GM12878 (cell line): ENCODE measurements around the gene MAP2K1. TPM values are rescaled to one million over a fixed set of nuclear protein-coding genes. Genes with fewer than 3 reads are reported as not detected.

ENCODE experiments used
- ATAC-seq: fragments of 200-7000 bp; cut with Tn5 transposase; 3 replicates; pipeline ENCODE4 v1.9.1; 2020; ENCODE audit warnings: mild to moderate bottlenecking, moderate library complexity
- BruUV-seq: library from RNA; stranded (reverse); fragments of 400-500 nt; replicated peaks from 2 replicates; lab custom pipeline; 2021; lab: Mats Ljungman, UMichigan
- CTCF ChIA-PET: fragments of 300-600 bp; sonication (Branson Sonifier 250); formaldehyde crosslinking; extraction: SDS; loops from one replicate; lab custom pipeline; 2021; ENCODE audit warnings: inconsistent platforms; lab: Yijun Ruan, JAX
- POLR2A ChIA-PET: fragments of 350-600 bp; formaldehyde crosslinking; extraction: SDS; loops from one replicate; lab custom pipeline; 2021; ENCODE audit warnings: inconsistent platforms; lab: Charles Lee
- RAD21 ChIA-PET: fragments of 300-600 bp; sonication (Branson Sonifier 250); formaldehyde crosslinking; loops from one replicate; lab custom pipeline; 2023; ENCODE audit warnings: antibody characterized with exemption; ENCODE audit not compliant: unreplicated experiment; lab: Charles Lee
- SMC1A ChIA-PET: fragments of 300-600 bp; sonication (Branson Sonifier 250); formaldehyde crosslinking; loops from one replicate; lab custom pipeline; 2023; ENCODE audit not compliant: unreplicated experiment, uncharacterized antibody; lab: Charles Lee
- DNase-seq: peaks from one replicate; pipeline ENCODE4 v3.0.0-alpha.2; 2011; ENCODE audit warnings: low read depth, low spot score
- FAIRE-seq: peaks from 3 replicates; lab custom pipeline; 2011; peaks lifted over from hg19 to GRCh38; lab: Jason Lieb, UNC
- H2AFZ ChIP-seq: 2 replicates; pipeline ENCODE4 v1.6.0; 2011; ENCODE audit warnings: low read depth, low read length, control low read depth; ENCODE audit not compliant: control insufficient read depth
- H3K27ac ChIP-seq: 2 replicates; pipeline ENCODE4 v1.5.1; 2011; ENCODE audit warnings: control low read depth; ENCODE audit not compliant: control insufficient read depth, insufficient read depth
- H3K27me3 ChIP-seq, 2 experiments: replicated peaks in 1 of 2; 2 replicates each; pipeline versions ENCODE4 v1.6.0 to v1.6.1; 2011; ENCODE audit warnings: low read length in 1 of 2; ENCODE audit not compliant: control insufficient read depth in 2 of 2, insufficient read depth in 2 of 2
- H3K36me3 ChIP-seq, 2 experiments: 2 replicates each; pipeline ENCODE4 v1.5.1; 2011; ENCODE audit warnings: low read length in 1 of 2; ENCODE audit not compliant: control insufficient read depth in 2 of 2, insufficient read depth in 2 of 2
- H3K4me1 ChIP-seq: 2 replicates; pipeline ENCODE4 v1.6.1; 2011; ENCODE audit warnings: mild to moderate bottlenecking, low read length, moderate library complexity, mixed read lengths; ENCODE audit not compliant: control insufficient read depth, insufficient read depth
- H3K4me2 ChIP-seq: 2 replicates; pipeline ENCODE4 v1.6.0; 2011; ENCODE audit warnings: control low read depth; ENCODE audit not compliant: control insufficient read depth, insufficient read depth
- H3K4me3 ChIP-seq: fragments of 200-600 bp; sonication (generic); 2 replicates; pipeline ENCODE4 v1.5.1; 2016
- H3K79me2 ChIP-seq: 2 replicates; pipeline ENCODE4 v1.6.0; 2011; ENCODE audit warnings: low read length; ENCODE audit not compliant: control insufficient read depth, insufficient read depth
- H3K9ac ChIP-seq: 2 replicates; pipeline ENCODE4 v1.8.0; 2011; ENCODE audit warnings: low read length, control low read depth, mixed read lengths; ENCODE audit not compliant: control insufficient read depth, insufficient read depth
- H3K9me3 ChIP-seq: replicated peaks from 3 replicates; pipeline ENCODE4 v1.5.1; 2011; ENCODE audit warnings: mild to moderate bottlenecking, low read length; ENCODE audit not compliant: control insufficient read depth, insufficient read depth
- H4K20me1 ChIP-seq: 2 replicates; pipeline ENCODE4 v1.6.0; 2011; ENCODE audit not compliant: control insufficient read depth, insufficient read depth
- BACH1 ChIP-seq: fragments of 450-650 bp; IDR thresholded peaks from 2 replicates; pipeline ENCODE4 v1.6.1; 2017; ENCODE audit warnings: mild to moderate bottlenecking, borderline replicate concordance
- CBX3 ChIP-seq: fragments of 200-600 bp; sonication (generic); IDR thresholded peaks from 2 replicates; pipeline ENCODE4 v1.6.1; 2016; ENCODE audit warnings: low read depth, borderline replicate concordance
- EED ChIP-seq: sonication (generic); IDR thresholded peaks from 2 replicates; pipeline ENCODE4 v1.6.1; 2016; ENCODE audit warnings: antibody characterized with exemption, low read depth
- ESRRA ChIP-seq: IDR thresholded peaks from 2 replicates; pipeline ENCODE4 v1.6.1; 2012; ENCODE audit warnings: mild to moderate bottlenecking, low read length, improper control_type of control experiment
- FOS ChIP-seq: IDR thresholded peaks from 3 replicates; pipeline ENCODE4 v1.6.1; 2011; ENCODE audit warnings: borderline replicate concordance; ENCODE audit not compliant: insufficient read length; ENCODE audit errors: extremely low read depth
- NFXL1 ChIP-seq: fragments of 450-650 bp; IDR thresholded peaks from 2 replicates; pipeline ENCODE4 v1.6.1; 2017; ENCODE audit warnings: antibody characterized with exemption, mild to moderate bottlenecking, borderline replicate concordance
- RB1 ChIP-seq: fragments of 450-650 bp; formaldehyde crosslinking; IDR thresholded peaks from 2 replicates; pipeline ENCODE4 v1.6.1; 2017; ENCODE audit warnings: mild to moderate bottlenecking, borderline replicate concordance
- SREBF1 ChIP-seq: IDR thresholded peaks from 2 replicates; pipeline ENCODE4 v1.6.1; 2012; ENCODE audit warnings: mild to moderate bottlenecking, low read length
- SRF ChIP-seq, 2 experiments: IDR thresholded peaks; 2 replicates each; pipeline ENCODE4 v1.6.1; 2011; ENCODE audit warnings: low read depth in 2 of 2, low read length in 2 of 2, mild to moderate bottlenecking in 1 of 2, moderate library complexity in 1 of 2
- STAT3 ChIP-seq: IDR thresholded peaks from 2 replicates; pipeline ENCODE4 v1.6.1; 2011; ENCODE audit warnings: low read depth, low read length, improper control_type of control experiment
- TCF12 ChIP-seq: IDR thresholded peaks from 2 replicates; pipeline ENCODE4 v1.6.1; 2011; ENCODE audit warnings: low read depth, mild to moderate bottlenecking, low read length
- YBX1 ChIP-seq: fragments of 450-650 bp; IDR thresholded peaks from 2 replicates; pipeline ENCODE4 v1.6.1; 2016; ENCODE audit warnings: antibody characterized with exemption
- WGBS: methylation state at CpG from one replicate; pipeline ENCODE4 v1.1.6; 2016; ENCODE audit warnings: low lambda C conversion rate; ENCODE audit not compliant: insufficient replicate concordance, insufficient coverage; ENCODE audit errors: missing lambda C conversion rate; 5-methylcytosine and 5-hydroxymethylcytosine counted together
- in situ Hi-C: fragments of 300-500 bp; cut with MboI; formaldehyde crosslinking; loops from 9 replicates; pipeline ENCODE4 v1.14.3; 2018; ENCODE audit warnings: mixed read lengths
- intact Hi-C: fragments of 100-400 bp; cut with micrococcal nuclease; formaldehyde crosslinking; loops from one replicate; pipeline ENCODE4 v1.14.2; 2022; ENCODE audit not compliant: unreplicated experiment
- polyA plus RNA-seq, 11 experiments: library from polyadenylated mRNA; depleted of rRNA in 4 of 11; unstranded in 6 of 11; stranded (reverse) in 5 of 11; fragments of >200 nt; fragmentation: Nextera tagmentation in 4 of 11; fragmentation: Illumina TruSeq in 1 of 11; extraction: Ambion mirVana in 4 of 11; extraction: Trizol in 1 of 11; gene quantifications; 1 replicate in 1 of 11; 2 replicates in 10 of 11; pipeline versions ENCODE4 v1.2.1 to v1.2.3, GENCODE V29; 2011 to 2016; ENCODE audit warnings: inconsistent platforms in 2 of 11, missing spikeins in 2 of 11, low read depth in 1 of 11
- total RNA-seq, 4 experiments: library from RNA; depleted of rRNA in 3 of 4; stranded (reverse); fragments of >200 nt in 3 of 4; fragmentation: Illumina TruSeq in 1 of 4; extraction: Trizol in 1 of 4; gene quantifications; 2 replicates each; pipeline versions ENCODE4 v1.2.1 to v1.2.3, GENCODE V29; 2013 to 2021
- TF ChIP-seq, protein P1 (sequence below): fragments of 150-350 bp; IDR thresholded peaks from 2 replicates; pipeline ENCODE4 v1.6.1; 2016; ENCODE audit warnings: low read depth, low read length
- TF ChIP-seq, protein P2 (sequence below): IDR thresholded peaks from 2 replicates; pipeline ENCODE4 v1.6.1; 2011; ENCODE audit warnings: borderline replicate concordance, low read depth, mild to moderate bottlenecking, moderate library complexity, mixed read lengths, low read length; ENCODE audit not compliant: insufficient read depth; ENCODE audit errors: extremely low read length

The MAP2K1 gene
- total and polyA plus RNA-seq, 10 of the 15 experiments (the other 5 are each of a cell fraction or from before 2014, with no cell fraction given) = 11.2 to 112 (median 56.6) TPM

DNA sequence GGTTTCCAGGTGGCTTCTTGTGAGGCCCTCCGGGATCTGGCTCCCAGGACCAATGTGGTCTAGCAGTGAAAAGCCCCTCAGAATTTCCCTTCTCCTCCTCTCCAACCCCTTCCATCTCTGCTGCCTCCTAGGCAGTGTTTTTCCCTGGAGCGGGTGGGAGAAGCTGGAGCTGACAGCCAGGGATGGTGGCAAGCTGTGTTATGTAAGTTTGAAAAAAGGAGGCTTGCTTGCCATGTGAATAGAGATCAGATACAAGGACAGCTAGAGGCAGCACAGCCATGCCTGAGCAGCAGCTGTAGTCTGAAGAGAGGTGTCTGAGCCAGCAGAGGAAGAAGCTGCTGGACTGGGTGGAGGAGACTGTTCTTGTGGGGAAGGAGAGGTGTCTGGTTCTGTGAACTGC, 90.3 kb downstream of the MAP2K1 start:
- CTCF ChIA-PET = interaction anchor here (0.8 to 1.2 kb wide), 2 partner anchors 15 to 61 kb away, joined by 3 read pairs; no protein-coding TSS in a partner anchor
- TF ChIP-seq RB1 (no peak), TCF12 (no peak), ESRRA (no peak), EED (no peak), SREBF1 (no peak), NFXL1 (no peak), CBX3 (no peak), YBX1 (no peak), STAT3 (no peak), SRF (IDR thresholded peaks at IDR 0.05; ENCODE audit: low read depth in 2 of 2, low read length in 2 of 2) (no peak), BACH1 (no peak), FOS (no peak)
- TF ChIP-seq, protein P1, sequence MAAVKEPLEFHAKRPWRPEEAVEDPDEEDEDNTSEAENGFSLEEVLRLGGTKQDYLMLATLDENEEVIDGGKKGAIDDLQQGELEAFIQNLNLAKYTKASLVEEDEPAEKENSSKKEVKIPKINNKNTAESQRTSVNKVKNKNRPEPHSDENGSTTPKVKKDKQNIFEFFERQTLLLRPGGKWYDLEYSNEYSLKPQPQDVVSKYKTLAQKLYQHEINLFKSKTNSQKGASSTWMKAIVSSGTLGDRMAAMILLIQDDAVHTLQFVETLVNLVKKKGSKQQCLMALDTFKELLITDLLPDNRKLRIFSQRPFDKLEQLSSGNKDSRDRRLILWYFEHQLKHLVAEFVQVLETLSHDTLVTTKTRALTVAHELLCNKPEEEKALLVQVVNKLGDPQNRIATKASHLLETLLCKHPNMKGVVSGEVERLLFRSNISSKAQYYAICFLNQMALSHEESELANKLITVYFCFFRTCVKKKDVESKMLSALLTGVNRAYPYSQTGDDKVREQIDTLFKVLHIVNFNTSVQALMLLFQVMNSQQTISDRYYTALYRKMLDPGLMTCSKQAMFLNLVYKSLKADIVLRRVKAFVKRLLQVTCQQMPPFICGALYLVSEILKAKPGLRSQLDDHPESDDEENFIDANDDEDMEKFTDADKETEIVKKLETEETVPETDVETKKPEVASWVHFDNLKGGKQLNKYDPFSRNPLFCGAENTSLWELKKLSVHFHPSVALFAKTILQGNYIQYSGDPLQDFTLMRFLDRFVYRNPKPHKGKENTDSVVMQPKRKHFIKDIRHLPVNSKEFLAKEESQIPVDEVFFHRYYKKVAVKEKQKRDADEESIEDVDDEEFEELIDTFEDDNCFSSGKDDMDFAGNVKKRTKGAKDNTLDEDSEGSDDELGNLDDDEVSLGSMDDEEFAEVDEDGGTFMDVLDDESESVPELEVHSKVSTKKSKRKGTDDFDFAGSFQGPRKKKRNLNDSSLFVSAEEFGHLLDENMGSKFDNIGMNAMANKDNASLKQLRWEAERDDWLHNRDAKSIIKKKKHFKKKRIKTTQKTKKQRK = no peak
- TF ChIP-seq, protein P2, sequence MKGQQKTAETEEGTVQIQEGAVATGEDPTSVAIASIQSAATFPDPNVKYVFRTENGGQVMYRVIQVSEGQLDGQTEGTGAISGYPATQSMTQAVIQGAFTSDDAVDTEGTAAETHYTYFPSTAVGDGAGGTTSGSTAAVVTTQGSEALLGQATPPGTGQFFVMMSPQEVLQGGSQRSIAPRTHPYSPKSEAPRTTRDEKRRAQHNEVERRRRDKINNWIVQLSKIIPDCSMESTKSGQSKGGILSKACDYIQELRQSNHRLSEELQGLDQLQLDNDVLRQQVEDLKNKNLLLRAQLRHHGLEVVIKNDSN = no peak
- Histone ChIP-seq H3K27me3 (no peaks in the 10 kb centered on the region), H3K4me1 (peaks cover 32% of the 10 kb centered on the region), H3K79me2 (peaks cover 16% of the 10 kb centered on the region), H3K27ac (no peak overlapping the region), H3K9ac (no peak overlapping the region), H3K4me3 (no peak overlapping the region), H3K4me2 (no peak overlapping the region), H3K9me3 (no peaks in the 10 kb centered on the region), H2AFZ (no peak overlapping the region), H4K20me1 (no peaks in the 10 kb centered on the region; the same call in 1 of the 2 replicates), H3K36me3 (peaks cover 10% of the 10 kb centered on the region in 2 experiments)
- in situ Hi-C loops (no loop called here), intact Hi-C loops (no loop called here)
- FAIRE-seq (no peak), ATAC-seq (no peak), DNase-seq (no peak)
- SMC1A ChIA-PET = no interaction called here
- BruUV-seq = no TSS peak
- 92% methylated on average over 2 of the region's 2 CpGs for WGBS
- POLR2A ChIA-PET = no interaction called here
- RAD21 ChIA-PET = no interaction called here
